ENCODE data around the gene ZNF20.

DNA sequence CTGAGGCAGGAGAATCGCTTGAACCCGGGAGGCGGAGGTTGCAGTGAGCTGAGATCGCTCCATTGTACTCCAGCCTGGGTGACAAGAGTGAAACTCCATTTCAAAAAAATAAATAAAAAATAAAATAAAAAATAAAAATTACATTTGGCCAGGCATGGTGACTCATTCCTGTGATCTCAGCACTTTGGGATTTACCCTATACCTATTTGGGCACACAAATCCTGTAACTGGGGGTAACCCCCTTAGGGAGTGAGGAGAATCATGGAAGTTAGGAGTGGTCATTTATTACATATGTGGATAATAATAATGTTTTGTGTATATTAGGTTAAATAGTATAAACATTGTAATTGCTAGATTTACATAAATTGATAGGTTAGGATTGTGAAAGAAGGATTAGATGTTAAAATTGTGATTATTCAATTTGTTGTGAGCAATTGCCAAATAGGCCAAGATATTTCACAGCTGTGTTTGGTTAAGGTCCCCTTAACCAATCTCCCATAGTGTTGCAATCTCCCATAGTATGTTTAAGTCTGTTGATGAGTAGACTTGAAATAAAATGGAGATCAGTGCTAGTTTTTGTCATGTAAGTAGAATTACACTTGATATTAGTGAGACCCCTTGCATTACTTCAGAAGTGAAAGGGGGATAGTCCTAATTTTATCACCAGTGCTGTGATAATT, 44.9 kb downstream of the ZNF20 start:
- TF ChIP-seq, protein P1, sequence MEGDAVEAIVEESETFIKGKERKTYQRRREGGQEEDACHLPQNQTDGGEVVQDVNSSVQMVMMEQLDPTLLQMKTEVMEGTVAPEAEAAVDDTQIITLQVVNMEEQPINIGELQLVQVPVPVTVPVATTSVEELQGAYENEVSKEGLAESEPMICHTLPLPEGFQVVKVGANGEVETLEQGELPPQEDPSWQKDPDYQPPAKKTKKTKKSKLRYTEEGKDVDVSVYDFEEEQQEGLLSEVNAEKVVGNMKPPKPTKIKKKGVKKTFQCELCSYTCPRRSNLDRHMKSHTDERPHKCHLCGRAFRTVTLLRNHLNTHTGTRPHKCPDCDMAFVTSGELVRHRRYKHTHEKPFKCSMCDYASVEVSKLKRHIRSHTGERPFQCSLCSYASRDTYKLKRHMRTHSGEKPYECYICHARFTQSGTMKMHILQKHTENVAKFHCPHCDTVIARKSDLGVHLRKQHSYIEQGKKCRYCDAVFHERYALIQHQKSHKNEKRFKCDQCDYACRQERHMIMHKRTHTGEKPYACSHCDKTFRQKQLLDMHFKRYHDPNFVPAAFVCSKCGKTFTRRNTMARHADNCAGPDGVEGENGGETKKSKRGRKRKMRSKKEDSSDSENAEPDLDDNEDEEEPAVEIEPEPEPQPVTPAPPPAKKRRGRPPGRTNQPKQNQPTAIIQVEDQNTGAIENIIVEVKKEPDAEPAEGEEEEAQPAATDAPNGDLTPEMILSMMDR (IDR thresholded peaks at IDR 0.05) = no peak
- TF ChIP-seq EP300 (IDR thresholded peaks at IDR 0.05) (no peak), POLR2A (IDR thresholded peaks at IDR 0.05) (no peak)

Data from suprapubic skin (tissue), 3 donors.